ENCODE measurements around the gene GASK1B. TPM values are rescaled to one million over a fixed set of nuclear protein-coding genes. Genes with fewer than 3 reads are reported as not detected.

GASK1B gene
- 78.9 and 168 TPM in 2 replicates for total RNA-seq

GRCh38 chr4:158172261-158173258, at the start of gene GASK1B:
GASK1B (minus strand) TSS chr4:158173025; CDS start chr4:158171375, 1,650 bp downstream.

GRCh38 chr4:158209825-158210807, 37.3 kb upstream of the GASK1B start, which contains the start of gene TMEM144:
TMEM144 (plus strand) TSS chr4:158210486; CDS start chr4:158212668, 2,182 bp downstream.

Other genes starting within 250 kb of the GASK1B start
- gene TMEM144, start 37.5 kb upstream of the GASK1B start, total RNA-seq, result 8.1 and 9.2 TPM in 2 replicates